Measurements from ENCODE around the gene FXYD4.

Gene FXYD4

DNA sequence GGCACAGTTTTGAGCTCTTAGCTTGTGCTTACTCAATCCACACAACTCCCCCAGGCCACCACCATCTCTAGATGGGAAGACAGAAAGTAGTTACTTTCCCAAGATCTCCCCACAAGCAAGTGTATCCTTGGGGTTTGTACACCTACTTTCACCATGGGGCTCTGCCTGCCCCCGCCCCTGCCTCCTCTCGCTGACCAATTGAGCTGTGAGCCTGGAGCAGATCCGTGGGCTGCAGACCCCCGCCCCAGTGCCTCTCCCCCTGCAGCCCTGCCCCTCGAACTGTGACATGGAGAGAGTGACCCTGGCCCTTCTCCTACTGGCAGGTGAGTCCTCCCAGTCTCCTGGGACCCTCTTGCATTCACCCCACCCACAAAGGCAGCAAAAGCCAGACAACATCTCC is 2.0 kb downstream of the FXYD4 start:
- H2BK5ac ChIP-seq (ENCODE audit: low read depth, low read length, poor library complexity), result no peak overlapping the region
- H3K27me3 ChIP-seq (ENCODE audit: insufficient read depth, low read length), result no peaks in the 10 kb centered on the region
- H3K18ac ChIP-seq (ENCODE audit: low read length), result no peak overlapping the region
- H2BK120ac ChIP-seq (ENCODE audit: insufficient read depth, low read length, poor library complexity), result no peak overlapping the region
- H3K4me2 ChIP-seq (ENCODE audit: low read length), result no peak overlapping the region
- H3K23ac ChIP-seq (ENCODE audit: low read length), result no peak overlapping the region
- peaks cover 14 to 17% of the 10 kb centered on the region in 2 experiments for H3K4me1 ChIP-seq (ENCODE audit: control insufficient read depth in 1 of 2, insufficient read depth in 2 of 2, low read length in 2 of 2)
- H3K27ac ChIP-seq (ENCODE audit: low read depth, low read length), result no peak overlapping the region
- H3K36me3 ChIP-seq (ENCODE audit: control insufficient read depth in 1 of 2, insufficient read depth in 2 of 2, low read length in 2 of 2), result no peaks in the 10 kb centered on the region
- no peak overlapping the region for H2AK5ac ChIP-seq (ENCODE audit: low read length)
- no peak overlapping the region for H3K4me3 ChIP-seq (ENCODE audit: low read depth, low read length)
- no peak overlapping the region for H3K14ac ChIP-seq (ENCODE audit: low read length)
- no peaks in the 10 kb centered on the region for H3K79me1 ChIP-seq (ENCODE audit: low read length)
- H4K91ac ChIP-seq (ENCODE audit: low read depth, low read length), result no peak overlapping the region
- WGBS (ENCODE audit: extremely low coverage, insufficient coverage, insufficient read length), result no CpG with 5 or more reads among the region's 5 CpGs
- no peak for DNase-seq
- H3K9me3 ChIP-seq (ENCODE audit: insufficient read depth, low read depth, low read length), result no peaks in the 10 kb centered on the region
- H4K12ac ChIP-seq (ENCODE audit: low read depth, low read length), result no peak overlapping the region
- H3K4ac ChIP-seq (ENCODE audit: low read depth, low read length), result no peak overlapping the region
- H3K79me2 ChIP-seq (ENCODE audit: control insufficient read depth, insufficient read depth, low read length, poor library complexity), result no peaks in the 10 kb centered on the region
- H3K9ac ChIP-seq (ENCODE audit: low read length), result no peak overlapping the region
- H2BK12ac ChIP-seq (ENCODE audit: low read length), result no peak overlapping the region
- H4K8ac ChIP-seq (ENCODE audit: low read depth, low read length), result no peak overlapping the region
- no peak overlapping the region for H2AFZ ChIP-seq (ENCODE audit: insufficient read depth, low read length, poor library complexity)

DNA sequence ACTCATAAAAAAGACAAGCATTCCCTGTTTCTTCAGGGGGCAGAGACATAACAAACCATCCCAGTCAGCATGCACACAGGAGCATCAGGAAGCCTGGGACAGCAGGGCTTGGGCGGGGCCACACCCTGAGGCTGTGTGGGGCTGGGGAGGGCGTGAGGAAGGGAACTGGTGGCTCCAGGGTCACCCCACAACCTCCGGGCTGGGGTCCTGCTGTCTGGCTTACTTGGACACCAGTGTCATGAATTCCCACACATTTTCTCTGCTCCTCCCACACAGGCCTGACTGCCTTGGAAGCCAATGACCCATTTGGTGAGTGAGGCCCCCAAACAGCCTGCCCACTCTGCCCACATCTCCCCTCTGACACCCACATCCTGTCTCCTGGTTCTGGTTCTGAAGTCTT is 2.8 kb downstream of the FXYD4 start:
- Histone ChIP-seq H3K36me3 (ENCODE audit: control insufficient read depth in 1 of 2, insufficient read depth in 2 of 2, low read length in 2 of 2) (no peaks in the 10 kb centered on the region), H3K9me3 (ENCODE audit: insufficient read depth, low read depth, low read length) (no peaks in the 10 kb centered on the region), H3K4ac (ENCODE audit: low read depth, low read length) (no peak overlapping the region), H3K4me1 (ENCODE audit: control insufficient read depth in 1 of 2, insufficient read depth in 2 of 2, low read length in 2 of 2) (peaks cover 14 to 17% of the 10 kb centered on the region in 2 experiments), H2BK120ac (ENCODE audit: insufficient read depth, low read length, poor library complexity) (no peak overlapping the region), H4K91ac (ENCODE audit: low read depth, low read length) (no peak overlapping the region), H2BK12ac (ENCODE audit: low read length) (no peak overlapping the region), H3K79me2 (ENCODE audit: control insufficient read depth, insufficient read depth, low read length, poor library complexity) (no peaks in the 10 kb centered on the region), H2AFZ (ENCODE audit: insufficient read depth, low read length, poor library complexity) (no peak overlapping the region), H3K4me3 (ENCODE audit: low read depth, low read length) (no peak overlapping the region), H3K9ac (ENCODE audit: low read length) (no peak overlapping the region), H2BK5ac (ENCODE audit: low read depth, low read length, poor library complexity) (no peak overlapping the region), H4K8ac (ENCODE audit: low read depth, low read length) (no peak overlapping the region), H3K14ac (ENCODE audit: low read length) (no peak overlapping the region), H3K18ac (ENCODE audit: low read length) (no peak overlapping the region), H4K12ac (ENCODE audit: low read depth, low read length) (no peak overlapping the region), H3K23ac (ENCODE audit: low read length) (no peak overlapping the region), H3K27me3 (ENCODE audit: insufficient read depth, low read length) (no peaks in the 10 kb centered on the region), H3K27ac (ENCODE audit: low read depth, low read length) (no peak overlapping the region), H2AK5ac (ENCODE audit: low read length) (no peak overlapping the region), H3K4me2 (ENCODE audit: low read length) (no peak overlapping the region), H3K79me1 (ENCODE audit: low read length) (no peaks in the 10 kb centered on the region)
- no peak for DNase-seq
- WGBS (ENCODE audit: extremely low coverage, insufficient coverage, insufficient read length), result no CpG with 5 or more reads among the region's 3 CpGs

DNA sequence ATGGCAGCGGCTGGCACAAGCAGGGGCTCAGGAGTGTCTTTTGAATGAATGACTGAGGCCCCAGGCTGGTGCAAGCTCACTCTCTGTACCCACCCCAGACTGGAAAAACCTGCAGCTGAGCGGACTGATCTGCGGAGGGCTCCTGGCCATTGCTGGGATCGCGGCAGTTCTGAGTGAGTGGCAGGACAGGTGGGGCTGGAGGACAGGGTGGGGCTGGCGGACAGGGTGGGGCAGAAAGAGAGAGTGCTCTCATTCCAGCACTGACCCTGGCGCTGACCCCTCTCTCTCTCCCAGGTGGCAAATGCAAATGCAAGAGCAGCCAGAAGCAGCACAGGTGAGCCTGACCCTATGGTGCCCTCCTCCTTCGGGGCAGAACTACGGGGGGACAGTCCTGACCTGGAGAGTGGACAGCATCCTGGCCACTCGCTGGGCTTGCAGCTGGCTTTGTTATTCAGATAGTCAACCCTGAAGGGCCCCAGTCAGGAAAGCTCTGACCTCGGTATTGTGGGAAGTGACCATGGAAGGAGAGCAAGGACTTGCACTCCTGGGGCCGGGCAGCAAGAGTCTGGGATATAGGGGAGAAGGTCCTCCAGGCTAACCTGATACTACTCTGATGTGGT is 4.1 kb downstream of the FXYD4 start:
- Histone ChIP-seq H3K79me1 (ENCODE audit: low read length) (no peaks in the 10 kb centered on the region), H2AFZ (ENCODE audit: insufficient read depth, low read length, poor library complexity) (no peak overlapping the region), H2BK12ac (ENCODE audit: low read length) (no peak overlapping the region), H2BK5ac (ENCODE audit: low read depth, low read length, poor library complexity) (no peak overlapping the region), H4K91ac (ENCODE audit: low read depth, low read length) (no peak overlapping the region), H3K9me3 (ENCODE audit: insufficient read depth, low read depth, low read length) (no peaks in the 10 kb centered on the region), H2BK120ac (ENCODE audit: insufficient read depth, low read length, poor library complexity) (no peak overlapping the region), H3K27ac (ENCODE audit: low read depth, low read length) (no peak overlapping the region), H2AK5ac (ENCODE audit: low read length) (no peak overlapping the region), H3K14ac (ENCODE audit: low read length) (no peak overlapping the region), H3K4ac (ENCODE audit: low read depth, low read length) (no peak overlapping the region), H3K23ac (ENCODE audit: low read length) (no peak overlapping the region), H3K18ac (ENCODE audit: low read length) (no peak overlapping the region), H3K4me2 (ENCODE audit: low read length) (no peak overlapping the region), H3K27me3 (ENCODE audit: insufficient read depth, low read length) (no peaks in the 10 kb centered on the region), H3K4me1 (ENCODE audit: control insufficient read depth in 1 of 2, insufficient read depth in 2 of 2, low read length in 2 of 2) (peaks cover 14 to 17% of the 10 kb centered on the region in 2 experiments), H3K79me2 (ENCODE audit: control insufficient read depth, insufficient read depth, low read length, poor library complexity) (no peaks in the 10 kb centered on the region), H3K9ac (ENCODE audit: low read length) (no peak overlapping the region), H4K8ac (ENCODE audit: low read depth, low read length) (no peak overlapping the region), H3K4me3 (ENCODE audit: low read depth, low read length) (no peak overlapping the region), H3K36me3 (ENCODE audit: control insufficient read depth in 1 of 2, insufficient read depth in 2 of 2, low read length in 2 of 2) (no peaks in the 10 kb centered on the region), H4K12ac (ENCODE audit: low read depth, low read length) (no peak overlapping the region)
- WGBS (ENCODE audit: extremely low coverage, insufficient coverage, insufficient read length), result no CpG with 5 or more reads among the region's 12 CpGs
- DNase-seq, result peak; percentile 7 to 21

DNA sequence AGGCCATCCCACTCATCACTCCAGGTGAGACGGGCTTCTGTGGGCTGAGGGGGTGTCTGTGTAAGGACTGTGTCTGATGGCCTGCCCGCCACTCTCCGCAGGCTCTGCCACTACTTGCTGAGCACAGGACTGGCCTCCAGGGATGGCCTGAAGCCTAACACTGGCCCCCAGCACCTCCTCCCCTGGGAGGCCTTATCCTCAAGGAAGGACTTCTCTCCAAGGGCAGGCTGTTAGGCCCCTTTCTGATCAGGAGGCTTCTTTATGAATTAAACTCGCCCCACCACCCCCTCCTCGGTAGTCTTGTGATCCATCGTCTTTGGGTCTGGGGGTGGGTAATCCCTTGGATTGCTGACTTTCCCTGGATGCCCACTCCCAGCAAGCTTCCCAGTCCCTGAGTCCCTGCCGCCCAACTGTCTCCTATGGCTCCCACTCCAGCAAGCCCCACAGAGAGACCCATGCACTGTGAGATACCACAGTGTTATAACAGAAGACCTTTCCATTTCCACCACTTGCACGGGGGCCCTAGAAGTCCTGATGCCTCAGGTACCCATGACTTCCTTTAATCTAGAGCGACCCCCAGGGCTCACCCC is 4.7 kb downstream of the FXYD4 start:
- Histone ChIP-seq H3K14ac (ENCODE audit: low read length) (no peak overlapping the region), H3K4ac (ENCODE audit: low read depth, low read length) (no peak overlapping the region), H2BK12ac (ENCODE audit: low read length) (no peak overlapping the region), H3K9ac (ENCODE audit: low read length) (no peak overlapping the region), H3K4me1 (ENCODE audit: control insufficient read depth in 1 of 2, insufficient read depth in 2 of 2, low read length in 2 of 2) (peaks cover 14 to 17% of the 10 kb centered on the region in 2 experiments), H2BK120ac (ENCODE audit: insufficient read depth, low read length, poor library complexity) (no peak overlapping the region), H4K8ac (ENCODE audit: low read depth, low read length) (no peak overlapping the region), H4K12ac (ENCODE audit: low read depth, low read length) (no peak overlapping the region), H3K79me2 (ENCODE audit: control insufficient read depth, insufficient read depth, low read length, poor library complexity) (no peaks in the 10 kb centered on the region), H2AK5ac (ENCODE audit: low read length) (no peak overlapping the region), H3K27ac (ENCODE audit: low read depth, low read length) (no peak overlapping the region), H3K18ac (ENCODE audit: low read length) (no peak overlapping the region), H3K4me2 (ENCODE audit: low read length) (no peak overlapping the region), H3K4me3 (ENCODE audit: low read depth, low read length) (no peak overlapping the region), H4K91ac (ENCODE audit: low read depth, low read length) (no peak overlapping the region), H3K23ac (ENCODE audit: low read length) (no peak overlapping the region), H3K36me3 (ENCODE audit: control insufficient read depth in 1 of 2, insufficient read depth in 2 of 2, low read length in 2 of 2) (no peaks in the 10 kb centered on the region), H2AFZ (ENCODE audit: insufficient read depth, low read length, poor library complexity) (no peak overlapping the region), H3K27me3 (ENCODE audit: insufficient read depth, low read length) (no peaks in the 10 kb centered on the region), H3K79me1 (ENCODE audit: low read length) (no peaks in the 10 kb centered on the region), H2BK5ac (ENCODE audit: low read depth, low read length, poor library complexity) (no peak overlapping the region), H3K9me3 (ENCODE audit: insufficient read depth, low read depth, low read length) (no peaks in the 10 kb centered on the region)
- WGBS (ENCODE audit: extremely low coverage, insufficient coverage, insufficient read length), result no CpG with 5 or more reads among the region's 9 CpGs
- DNase-seq, result no peak
